Measurements from ENCODE around the gene AP4E1.

The AP4E1 gene

DNA sequence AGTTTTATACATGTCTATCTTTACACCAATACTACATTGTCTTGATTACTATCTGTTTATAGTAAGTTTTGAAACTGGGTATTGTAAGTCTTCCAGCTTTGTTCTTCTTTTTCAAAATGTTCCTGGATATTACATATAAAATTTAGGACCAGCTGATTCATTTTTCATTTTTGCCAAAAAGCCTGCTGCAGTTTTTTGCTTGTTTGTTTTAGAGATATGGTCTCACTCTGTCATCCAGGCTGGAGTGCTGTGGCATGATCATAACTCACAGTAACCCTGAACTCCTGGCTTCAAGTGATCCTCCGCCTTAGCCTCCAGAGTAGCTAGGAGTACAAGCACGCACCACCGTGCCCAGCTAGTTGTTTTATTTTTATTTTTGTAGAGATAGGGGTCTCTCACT is 20.4 kb upstream of the AP4E1 start:
- Histone ChIP-seq H3K9me3 (replicated peaks; ENCODE audit: insufficient read depth, low read length) (no peaks in the 10 kb centered on the region), H3K4me3 (ENCODE audit: low read length) (no peak overlapping the region), H4K20me1 (ENCODE audit: insufficient read depth, low read length) (no peaks in the 10 kb centered on the region), H3K79me2 (ENCODE audit: low read length) (no peaks in the 10 kb centered on the region), H3F3A (ENCODE audit: insufficient read depth, low read length) (no peaks in the 10 kb centered on the region), H2AFZ (ENCODE audit: low read length) (no peak overlapping the region), H3K27me3 (replicated peaks; ENCODE audit: insufficient read depth, low read length) (no peaks in the 10 kb centered on the region), H3K9ac (ENCODE audit: low read length) (no peak overlapping the region), H3K27ac (ENCODE audit: low read length) (no peak overlapping the region), H3K4me2 (ENCODE audit: low read depth, low read length) (no peak overlapping the region), H3K9me2 (replicated peaks; ENCODE audit: insufficient read depth, low read length) (no peaks in the 10 kb centered on the region), H3K36me3 (replicated peaks; ENCODE audit: insufficient read depth, low read length) (no peaks in the 10 kb centered on the region), H3K4me1 (ENCODE audit: low read length) (peaks cover 18% of the 10 kb centered on the region)
- TF ChIP-seq, protein P1, sequence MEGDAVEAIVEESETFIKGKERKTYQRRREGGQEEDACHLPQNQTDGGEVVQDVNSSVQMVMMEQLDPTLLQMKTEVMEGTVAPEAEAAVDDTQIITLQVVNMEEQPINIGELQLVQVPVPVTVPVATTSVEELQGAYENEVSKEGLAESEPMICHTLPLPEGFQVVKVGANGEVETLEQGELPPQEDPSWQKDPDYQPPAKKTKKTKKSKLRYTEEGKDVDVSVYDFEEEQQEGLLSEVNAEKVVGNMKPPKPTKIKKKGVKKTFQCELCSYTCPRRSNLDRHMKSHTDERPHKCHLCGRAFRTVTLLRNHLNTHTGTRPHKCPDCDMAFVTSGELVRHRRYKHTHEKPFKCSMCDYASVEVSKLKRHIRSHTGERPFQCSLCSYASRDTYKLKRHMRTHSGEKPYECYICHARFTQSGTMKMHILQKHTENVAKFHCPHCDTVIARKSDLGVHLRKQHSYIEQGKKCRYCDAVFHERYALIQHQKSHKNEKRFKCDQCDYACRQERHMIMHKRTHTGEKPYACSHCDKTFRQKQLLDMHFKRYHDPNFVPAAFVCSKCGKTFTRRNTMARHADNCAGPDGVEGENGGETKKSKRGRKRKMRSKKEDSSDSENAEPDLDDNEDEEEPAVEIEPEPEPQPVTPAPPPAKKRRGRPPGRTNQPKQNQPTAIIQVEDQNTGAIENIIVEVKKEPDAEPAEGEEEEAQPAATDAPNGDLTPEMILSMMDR (IDR thresholded peaks at IDR 0.05; ENCODE audit: low read length): no peak
- TF ChIP-seq EZH2phosphoT487 (IDR thresholded peaks at IDR 0.05; ENCODE audit: low read length) (no peak), EZH2 (optimal IDR thresholded peaks at IDR 0.05; ENCODE audit: low read depth, low read length) (no peak)
- DNase-seq: no peak

DNA sequence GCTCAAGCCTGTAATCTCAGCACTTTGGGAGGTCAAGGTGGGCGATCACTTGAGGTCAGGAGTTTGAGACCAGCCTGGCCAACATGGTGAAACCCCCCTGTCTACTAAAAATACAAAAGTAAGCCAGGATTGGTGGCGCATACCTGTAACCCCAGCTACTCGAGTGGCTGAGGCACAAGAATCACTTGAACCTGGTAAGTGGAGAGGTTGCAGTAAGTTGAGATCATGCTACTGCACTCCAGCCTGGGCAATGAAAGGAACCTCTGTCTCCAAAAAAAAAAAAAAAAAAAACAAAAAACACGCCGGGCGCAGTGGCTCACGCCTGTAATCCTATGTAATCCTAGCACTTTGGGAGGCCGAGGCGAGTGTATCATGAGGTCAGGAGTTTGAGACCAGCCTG is 18.9 kb upstream of the AP4E1 start:
- no peaks in the 10 kb centered on the region for H3K36me3 ChIP-seq (replicated peaks; ENCODE audit: insufficient read depth, low read length)
- no peaks in the 10 kb centered on the region for H3F3A ChIP-seq (ENCODE audit: insufficient read depth, low read length)
- H3K4me3 ChIP-seq (ENCODE audit: low read length): no peak overlapping the region
- no peak overlapping the region for H3K9ac ChIP-seq (ENCODE audit: low read length)
- no peaks in the 10 kb centered on the region for H4K20me1 ChIP-seq (ENCODE audit: insufficient read depth, low read length)
- no peak overlapping the region for H2AFZ ChIP-seq (ENCODE audit: low read length)
- no peak overlapping the region for H3K4me2 ChIP-seq (ENCODE audit: low read depth, low read length)
- no peak for DNase-seq
- peaks cover 8% of the 10 kb centered on the region for H3K4me1 ChIP-seq (ENCODE audit: low read length)
- no peaks in the 10 kb centered on the region for H3K9me2 ChIP-seq (replicated peaks; ENCODE audit: insufficient read depth, low read length)
- no peaks in the 10 kb centered on the region for H3K9me3 ChIP-seq (replicated peaks; ENCODE audit: insufficient read depth, low read length)
- no peaks in the 10 kb centered on the region for H3K27me3 ChIP-seq (replicated peaks; ENCODE audit: insufficient read depth, low read length)
- TF ChIP-seq EZH2phosphoT487 (IDR thresholded peaks at IDR 0.05; ENCODE audit: low read length) (no peak), EZH2 (optimal IDR thresholded peaks at IDR 0.05; ENCODE audit: low read depth, low read length) (no peak)
- TF ChIP-seq, protein P1 (IDR thresholded peaks at IDR 0.05; ENCODE audit: low read length): no peak
- no peak overlapping the region for H3K27ac ChIP-seq (ENCODE audit: low read length)
- H3K79me2 ChIP-seq (ENCODE audit: low read length): no peaks in the 10 kb centered on the region

DNA sequence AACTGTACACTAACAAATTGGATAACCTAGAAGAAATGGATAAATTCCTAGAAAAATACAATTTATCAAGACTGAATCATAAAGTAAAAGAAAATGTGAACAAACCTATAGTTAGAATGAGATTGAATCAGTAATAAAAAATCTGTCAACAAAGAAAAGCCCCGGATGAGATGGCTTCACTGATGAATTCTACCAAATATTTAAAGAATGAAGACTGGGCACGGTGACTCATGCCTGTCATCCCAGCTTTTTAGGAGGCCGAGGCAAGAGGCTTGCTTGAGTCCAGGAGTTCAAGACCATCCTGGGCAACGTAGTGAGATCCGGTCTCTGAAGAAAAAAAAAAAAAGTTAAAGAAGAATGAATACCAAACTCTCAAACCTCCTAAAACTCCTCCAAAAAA is 17.7 kb upstream of the AP4E1 start:
- no peaks in the 10 kb centered on the region for H3K9me3 ChIP-seq (replicated peaks; ENCODE audit: insufficient read depth, low read length)
- TF ChIP-seq EZH2 (optimal IDR thresholded peaks at IDR 0.05; ENCODE audit: low read depth, low read length) (no peak), EZH2phosphoT487 (IDR thresholded peaks at IDR 0.05; ENCODE audit: low read length) (no peak)
- TF ChIP-seq, protein P1 (IDR thresholded peaks at IDR 0.05; ENCODE audit: low read length): no peak
- H3K9ac ChIP-seq (ENCODE audit: low read length): no peak overlapping the region
- no peak overlapping the region for H3K27ac ChIP-seq (ENCODE audit: low read length)
- no peaks in the 10 kb centered on the region for H3K36me3 ChIP-seq (replicated peaks; ENCODE audit: insufficient read depth, low read length)
- no peak for DNase-seq
- H3K79me2 ChIP-seq (ENCODE audit: low read length): no peaks in the 10 kb centered on the region
- H3K4me3 ChIP-seq (ENCODE audit: low read length): no peak overlapping the region
- no peaks in the 10 kb centered on the region for H3K4me1 ChIP-seq (ENCODE audit: low read length)
- no peak overlapping the region for H2AFZ ChIP-seq (ENCODE audit: low read length)
- no peaks in the 10 kb centered on the region for H3K27me3 ChIP-seq (replicated peaks; ENCODE audit: insufficient read depth, low read length)
- H3K4me2 ChIP-seq (ENCODE audit: low read depth, low read length): no peak overlapping the region
- H4K20me1 ChIP-seq (ENCODE audit: insufficient read depth, low read length): no peaks in the 10 kb centered on the region
- no peaks in the 10 kb centered on the region for H3F3A ChIP-seq (ENCODE audit: insufficient read depth, low read length)
- no peaks in the 10 kb centered on the region for H3K9me2 ChIP-seq (replicated peaks; ENCODE audit: insufficient read depth, low read length)

Data from MM.1S (cell line).